Posterior cingulate gyrus (tissue), 11 donors: ENCODE results near the gene DDX1.
"Not testable (repeated sequence)": the region's sequence is repeated elsewhere in the genome, so short reads cannot be mapped to it uniquely, and the experiment has no call there.

Source experiments
- DNase-seq, 10 donors: peaks; one replicate each; pipeline versions ENCODE4 v3.0.0 to v3.0.0-alpha.2; 2020 to 2021; ENCODE audit warnings: mixed read lengths in 3 of 10
- intact Hi-C: fragments of 100-400 bp; cut with DNase I; formaldehyde crosslinking; loops from one replicate; pipeline ENCODE4 v1.15.1; 2023

DDX1 gene

GRCh38 chr2:15613736-15614429 lies 22.2 kb downstream of the DDX1 start:
- DNase-seq, result no peak
- intact Hi-C loops, result no loop called here

GRCh38 chr2:15614545-15615300 lies 23.1 kb downstream of the DDX1 start:
- intact Hi-C loops, result no loop called here
- no peak for DNase-seq

GRCh38 chr2:15615301-15615920 lies 23.7 kb downstream of the DDX1 start:
- no peak for DNase-seq
- intact Hi-C loops, result no loop called here

GRCh38 chr2:15616429-15616828 lies 24.8 kb downstream of the DDX1 start:
- intact Hi-C loops, result no loop called here
- DNase-seq, result no peak

GRCh38 chr2:15616850-15617777 lies 25.4 kb downstream of the DDX1 start:
- intact Hi-C loops, result no loop called here

GRCh38 chr2:15617778-15618448 lies 26.2 kb downstream of the DDX1 start:
- no peak for DNase-seq
- intact Hi-C loops, result no loop called here

More at GRCh38 chr2:15616850-15617777, 25.4 kb downstream of the DDX1 start:
- DNase-seq, result no peak

- intact Hi-C loops, result no loop called here
- peak in 2 of 10 donors; percentile 69 to 75 for DNase-seq
Measured at GRCh38 chr2:15618449-15618855, 26.8 kb downstream of the DDX1 start.

GRCh38 chr2:15619076-15619475 lies 27.4 kb downstream of the DDX1 start:
- peak in 3 of 10 donors; percentile 50 to 81 (median 55) for DNase-seq
- intact Hi-C loops, result no loop called here

- DNase-seq, result no peak
- intact Hi-C loops, result no loop called here
Measured at GRCh38 chr2:15619510-15619909, 27.8 kb downstream of the DDX1 start.

GRCh38 chr2:15619938-15620337 lies 28.3 kb downstream of the DDX1 start:
- intact Hi-C loops, result no loop called here
- DNase-seq, result no peak

- intact Hi-C loops, result no loop called here
- no peak for DNase-seq
Measured at GRCh38 chr2:15620340-15620739, 28.7 kb downstream of the DDX1 start.

- intact Hi-C loops, result no loop called here
- DNase-seq, result peak in 1 of 10 donors; percentile 74
Measured at GRCh38 chr2:15620857-15621471, 29.3 kb downstream of the DDX1 start.

GRCh38 chr2:15621472-15621870 lies 29.8 kb downstream of the DDX1 start:
- intact Hi-C loops, DNase-seq: not testable (repeated sequence)

- DNase-seq, result no peak
- intact Hi-C loops, result no loop called here
Measured at GRCh38 chr2:15622214-15622613, 30.5 kb downstream of the DDX1 start.

- intact Hi-C loops, result no loop called here
- DNase-seq, result no peak
Measured at GRCh38 chr2:15622614-15623480, 31.2 kb downstream of the DDX1 start.

- DNase-seq, result no peak
- intact Hi-C loops, result no loop called here
Measured at GRCh38 chr2:15623481-15623796, 31.8 kb downstream of the DDX1 start.

- intact Hi-C loops, result no loop called here
- no peak for DNase-seq
Measured at GRCh38 chr2:15623898-15624541, 32.4 kb downstream of the DDX1 start.

GRCh38 chr2:15624903-15625302 lies 33.2 kb downstream of the DDX1 start:
- no peak for DNase-seq
- intact Hi-C loops, result no loop called here
